Measurements from ENCODE around the gene SHMT2. TPM values are rescaled to one million over a fixed set of nuclear protein-coding genes. Genes with fewer than 3 reads are reported as not detected.

Gene SHMT2
- total and polyA plus RNA-seq, 2 of the 13 experiments (the other 11 are each of a cell fraction or from before 2014, with no cell fraction given) = 181 to 393 TPM

DNA sequence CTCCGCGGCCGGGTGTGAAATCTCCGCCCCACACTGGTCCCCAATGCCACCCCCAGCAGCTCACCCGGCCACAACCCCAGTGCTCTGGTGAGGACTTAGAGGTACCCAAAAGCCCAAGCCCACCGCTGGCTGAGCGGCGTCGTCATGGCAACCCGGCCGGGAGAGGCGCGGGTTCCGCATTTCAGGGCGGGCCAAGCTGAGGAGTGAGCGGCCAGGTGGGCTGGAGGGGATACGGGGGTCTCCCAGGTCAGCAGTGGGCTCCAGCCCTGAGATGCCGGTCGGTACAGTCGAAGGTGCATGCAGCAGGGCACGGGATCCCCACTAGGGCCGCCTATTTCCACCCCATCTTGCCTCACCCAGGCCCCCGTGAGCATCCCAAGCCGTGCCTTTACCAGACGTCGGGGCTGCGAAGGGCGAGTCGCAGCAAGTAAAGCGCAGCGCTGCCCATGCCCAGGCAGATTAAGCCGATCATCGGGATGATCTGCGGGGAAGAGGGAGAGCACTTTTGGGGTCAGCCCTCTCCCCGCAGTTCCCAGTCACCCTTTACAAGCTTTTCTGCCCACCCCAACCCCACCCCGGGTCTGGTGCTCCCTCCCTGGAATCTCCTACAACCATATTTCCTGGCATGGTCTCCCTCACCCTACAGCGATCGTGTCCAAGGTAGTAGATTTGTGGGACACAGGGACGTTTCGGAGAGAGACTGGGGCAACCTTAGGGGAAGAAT lies 6.9 kb downstream of the SHMT2 start:
- intact Hi-C loops (cut with micrococcal nuclease; ENCODE audit: unreplicated experiment) = no loop called here
- Histone ChIP-seq H3K79me2 (ENCODE audit: insufficient read depth, low read length) (peaks cover 7% of the 10 kb centered on the region), H3K4me2 (ENCODE audit: low read depth, low read length) (no peak overlapping the region; the same call in 1 of the 2 replicates), H2AFZ (ENCODE audit: low read length) (no peak overlapping the region), H3K9me3 (ENCODE audit: low read length) (no peaks in the 10 kb centered on the region), H3K9ac (ENCODE audit: insufficient read depth, low read depth, low read length) (no peak overlapping the region), H4K20me1 (ENCODE audit: insufficient read depth, low read length) (peaks cover 12% of the 10 kb centered on the region; the same call in 1 of the 2 replicates), H3K27ac (ENCODE audit: extremely low read length, insufficient read depth, low read length) (no peak overlapping the region), H3K27me3 (ENCODE audit: control insufficient read depth in 1 of 2, insufficient read depth in 2 of 2, low read length in 2 of 2) (peaks cover 13 to 22% of the 10 kb centered on the region in 2 experiments), H3K4me1 (ENCODE audit: insufficient read depth, low read length) (peaks cover 85% of the 10 kb centered on the region), H3K4me3 (replicated peaks in 1 of 3; ENCODE audit: insufficient read depth in 1 of 3, low read depth in 2 of 3, low read length in 3 of 3) (peak overlapping the region in 1 of 3 experiments; percentile 13; a peak in 3 of 6 replicates), H3K36me3 (replicated peaks in 1 of 2; ENCODE audit: control insufficient read depth in 1 of 2, insufficient read depth in 2 of 2, low read length in 2 of 2) (peaks cover 19 to 29% of the 10 kb centered on the region in 2 experiments)
- TF ChIP-seq AGO1 (IDR thresholded peaks at IDR 0.05; ENCODE audit: low read depth, low read length, poor library complexity, severe bottlenecking) = peak; percentile 99
- TF ChIP-seq PCBP1 (IDR thresholded peaks at IDR 0.05; ENCODE audit: borderline replicate concordance, low read depth, low read length) = 0 out of 2 replicates have a peak, but pooled peaks have one; percentile 56
- TF ChIP-seq, protein P1, sequence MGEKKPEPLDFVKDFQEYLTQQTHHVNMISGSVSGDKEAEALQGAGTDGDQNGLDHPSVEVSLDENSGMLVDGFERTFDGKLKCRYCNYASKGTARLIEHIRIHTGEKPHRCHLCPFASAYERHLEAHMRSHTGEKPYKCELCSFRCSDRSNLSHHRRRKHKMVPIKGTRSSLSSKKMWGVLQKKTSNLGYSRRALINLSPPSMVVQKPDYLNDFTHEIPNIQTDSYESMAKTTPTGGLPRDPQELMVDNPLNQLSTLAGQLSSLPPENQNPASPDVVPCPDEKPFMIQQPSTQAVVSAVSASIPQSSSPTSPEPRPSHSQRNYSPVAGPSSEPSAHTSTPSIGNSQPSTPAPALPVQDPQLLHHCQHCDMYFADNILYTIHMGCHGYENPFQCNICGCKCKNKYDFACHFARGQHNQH (CRISPR knock-in tag; IDR thresholded peaks at IDR 0.05) = no peak
- TF ChIP-seq RFX1 (IDR thresholded peaks at IDR 0.05) = peak; percentile 43; the same call in 1 of the 2 replicates
- peak; percentile 58 for TF ChIP-seq SRSF4 (IDR thresholded peaks at IDR 0.05; ENCODE audit: low read depth, low read length, poor library complexity, severe bottlenecking)
- TF ChIP-seq NONO (IDR thresholded peaks at IDR 0.05) = no peak
- TF ChIP-seq NONO (CRISPR knock-in tag; conservative IDR thresholded peaks at IDR 0.05) = 0 out of 2 replicates have a peak, but pooled peaks have one; percentile 16
- TF ChIP-seq SSRP1 (CRISPR knock-in tag; IDR thresholded peaks at IDR 0.05) = peak; percentile 97; the same call in 1 of the 2 replicates
- TF ChIP-seq ZKSCAN8 (CRISPR knock-in tag; IDR thresholded peaks at IDR 0.05; ENCODE audit: borderline replicate concordance) = no peak
- TF ChIP-seq, protein P2, sequence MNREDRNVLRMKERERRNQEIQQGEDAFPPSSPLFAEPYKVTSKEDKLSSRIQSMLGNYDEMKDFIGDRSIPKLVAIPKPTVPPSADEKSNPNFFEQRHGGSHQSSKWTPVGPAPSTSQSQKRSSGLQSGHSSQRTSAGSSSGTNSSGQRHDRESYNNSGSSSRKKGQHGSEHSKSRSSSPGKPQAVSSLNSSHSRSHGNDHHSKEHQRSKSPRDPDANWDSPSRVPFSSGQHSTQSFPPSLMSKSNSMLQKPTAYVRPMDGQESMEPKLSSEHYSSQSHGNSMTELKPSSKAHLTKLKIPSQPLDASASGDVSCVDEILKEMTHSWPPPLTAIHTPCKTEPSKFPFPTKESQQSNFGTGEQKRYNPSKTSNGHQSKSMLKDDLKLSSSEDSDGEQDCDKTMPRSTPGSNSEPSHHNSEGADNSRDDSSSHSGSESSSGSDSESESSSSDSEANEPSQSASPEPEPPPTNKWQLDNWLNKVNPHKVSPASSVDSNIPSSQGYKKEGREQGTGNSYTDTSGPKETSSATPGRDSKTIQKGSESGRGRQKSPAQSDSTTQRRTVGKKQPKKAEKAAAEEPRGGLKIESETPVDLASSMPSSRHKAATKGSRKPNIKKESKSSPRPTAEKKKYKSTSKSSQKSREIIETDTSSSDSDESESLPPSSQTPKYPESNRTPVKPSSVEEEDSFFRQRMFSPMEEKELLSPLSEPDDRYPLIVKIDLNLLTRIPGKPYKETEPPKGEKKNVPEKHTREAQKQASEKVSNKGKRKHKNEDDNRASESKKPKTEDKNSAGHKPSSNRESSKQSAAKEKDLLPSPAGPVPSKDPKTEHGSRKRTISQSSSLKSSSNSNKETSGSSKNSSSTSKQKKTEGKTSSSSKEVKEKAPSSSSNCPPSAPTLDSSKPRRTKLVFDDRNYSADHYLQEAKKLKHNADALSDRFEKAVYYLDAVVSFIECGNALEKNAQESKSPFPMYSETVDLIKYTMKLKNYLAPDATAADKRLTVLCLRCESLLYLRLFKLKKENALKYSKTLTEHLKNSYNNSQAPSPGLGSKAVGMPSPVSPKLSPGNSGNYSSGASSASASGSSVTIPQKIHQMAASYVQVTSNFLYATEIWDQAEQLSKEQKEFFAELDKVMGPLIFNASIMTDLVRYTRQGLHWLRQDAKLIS (CRISPR knock-in tag; IDR thresholded peaks at IDR 0.05) = no peak
- peak; percentile 98 for TF ChIP-seq AGO2 (optimal IDR thresholded peaks at IDR 0.05; ENCODE audit: low read depth, low read length)
- 0 out of 2 replicates have a peak, but pooled peaks have one; percentile 9 for TF ChIP-seq ZNF263 (CRISPR knock-in tag; IDR thresholded peaks at IDR 0.05)
- peak; percentile 94 for TF ChIP-seq RBFOX2 (IDR thresholded peaks at IDR 0.05; ENCODE audit: low read depth, low read length)
- TF ChIP-seq ZBTB38 (CRISPR knock-in tag; IDR thresholded peaks at IDR 0.05) = peak; percentile 32; the same call in 1 of the 2 replicates
- no peak for TF ChIP-seq HES4 (CRISPR knock-in tag; IDR thresholded peaks at IDR 0.05; ENCODE audit: borderline replicate concordance)
- TF ChIP-seq GABPB1 (CRISPR knock-in tag; IDR thresholded peaks at IDR 0.05) = peak; percentile 26; the same call in 1 of the 2 replicates
- TF ChIP-seq RBM22 (optimal IDR thresholded peaks at IDR 0.05; ENCODE audit: low read length) = peak; percentile 12
- no peak for TF ChIP-seq ZIK1 (CRISPR knock-in tag; IDR thresholded peaks at IDR 0.05; ENCODE audit: borderline replicate concordance, low read depth)
- peak; percentile 2; the same call in 1 of the 2 replicates for TF ChIP-seq KDM2A (CRISPR knock-in tag; IDR thresholded peaks at IDR 0.05; ENCODE audit: borderline replicate concordance, low read depth)
- TF ChIP-seq POLR2G (IDR thresholded peaks at IDR 0.05; ENCODE audit: low read depth, low read length) = peak; percentile 49
- FAIRE-seq (no peak), ATAC-seq (no peak), DNase-seq (ENCODE audit: low spot score) (no peak)
- WGBS (ENCODE audit: low lambda C conversion rate) = 87% methylated on average over 28 of the region's 40 CpGs
- in situ Hi-C loops (cut with HindIII; ENCODE audit: extremely low pct_ligation_motif_present, low pct_unique_long_range_greater_than_20kb) = no loop called here
- ChIA-PET CTCF (ENCODE audit: low intra/inter-chr PET ratio, low total read pairs) (interaction anchor here (11.7 kb wide), 1 partner anchor 23 kb away, joined by 308 read pairs; the partner anchor contains the start of gene NXPH4), POLR2A (interaction anchor here (1.3 to 1.4 kb wide), 2 partner anchors 12 to 105 kb away, joined by 3 read pairs; no protein-coding TSS in a partner anchor)
- BruUV-seq (replicated peaks) = no TSS peak

Data from HepG2 (cell line).